ENCODE data around the gene IFNAR2. TPM values are rescaled to one million over a fixed set of nuclear protein-coding genes. Genes with fewer than 3 reads are reported as not detected.
A peak's percentile ranks its signal among the peaks of the same experiment; 100 is the strongest.
"Not testable (repeated sequence)": the region's sequence is repeated elsewhere in the genome, so short reads cannot be mapped to it uniquely, and the experiment has no call there.

Gene IFNAR2
- total RNA-seq, 1 donor from 2014 or later: 36.7 TPM

- H3K27ac Mint-ChIP-seq: no peak overlapping the region
- no peak overlapping the region for H3K4me3 Mint-ChIP-seq
- intact Hi-C loops (cut with micrococcal nuclease): loop anchor here (2.0 kb wide), 1 partner anchor 63 kb away; the partner anchor contains the start of gene IL10RB
- no peak for DNase-seq
- peaks cover 15% of the 10 kb centered on the region for H3K9me3 Mint-ChIP-seq
- H3K27me3 Mint-ChIP-seq: peaks cover 7% of the 10 kb centered on the region
- H3K36me3 Mint-ChIP-seq (ENCODE audit: low read depth): peaks cover 12% of the 10 kb centered on the region
- H3K4me1 Mint-ChIP-seq: peaks cover 33% of the 10 kb centered on the region
Measured at GRCh38 chr21:33203371-33203724, 26.4 kb upstream of the IFNAR2 start.

DNA sequence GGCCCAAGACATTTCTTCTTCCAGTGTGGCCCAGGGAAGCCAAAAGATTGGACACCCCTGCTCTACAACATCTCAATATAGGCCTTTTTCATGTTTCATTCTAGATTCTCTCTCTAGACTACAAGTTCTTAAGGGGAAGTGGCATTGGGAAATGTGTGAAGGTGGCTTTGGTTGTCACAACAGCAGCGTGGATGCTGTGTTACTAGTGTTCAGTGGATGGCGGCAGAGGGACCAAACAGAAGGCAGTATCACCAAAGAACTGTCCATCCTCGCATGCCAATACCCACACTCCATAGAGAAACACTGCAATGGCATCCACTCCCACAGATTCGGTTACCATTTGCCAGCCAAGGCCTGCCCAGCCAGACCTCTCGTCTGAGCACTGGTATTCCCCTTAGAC is 24.3 kb upstream of the IFNAR2 start:
- DNase-seq: peak; percentile 73
- H3K9me3 Mint-ChIP-seq: peaks cover 18% of the 10 kb centered on the region
- H3K36me3 Mint-ChIP-seq (ENCODE audit: low read depth): peaks cover 12% of the 10 kb centered on the region
- peaks cover 26% of the 10 kb centered on the region for H3K4me1 Mint-ChIP-seq
- peaks cover 2% of the 10 kb centered on the region for H3K27me3 Mint-ChIP-seq
- peak overlapping the region; percentile 91 for H3K27ac Mint-ChIP-seq
- intact Hi-C loops (cut with micrococcal nuclease): loop anchor here (1.0 kb wide), 1 partner anchor 26 kb away; no protein-coding TSS in a partner anchor
- H3K4me3 Mint-ChIP-seq: peak overlapping the region; percentile 70

GRCh38 chr21:33206771-33207281 is 22.9 kb upstream of the IFNAR2 start:
- no peak for DNase-seq
- intact Hi-C loops (cut with micrococcal nuclease): no loop called here
- Mint-ChIP-seq H3K27me3 (peaks cover 2% of the 10 kb centered on the region), H3K4me1 (peaks cover 31% of the 10 kb centered on the region), H3K27ac (no peak overlapping the region), H3K36me3 (ENCODE audit: low read depth) (peaks cover 12% of the 10 kb centered on the region), H3K4me3 (no peak overlapping the region), H3K9me3 (peaks cover 18% of the 10 kb centered on the region)

DNA sequence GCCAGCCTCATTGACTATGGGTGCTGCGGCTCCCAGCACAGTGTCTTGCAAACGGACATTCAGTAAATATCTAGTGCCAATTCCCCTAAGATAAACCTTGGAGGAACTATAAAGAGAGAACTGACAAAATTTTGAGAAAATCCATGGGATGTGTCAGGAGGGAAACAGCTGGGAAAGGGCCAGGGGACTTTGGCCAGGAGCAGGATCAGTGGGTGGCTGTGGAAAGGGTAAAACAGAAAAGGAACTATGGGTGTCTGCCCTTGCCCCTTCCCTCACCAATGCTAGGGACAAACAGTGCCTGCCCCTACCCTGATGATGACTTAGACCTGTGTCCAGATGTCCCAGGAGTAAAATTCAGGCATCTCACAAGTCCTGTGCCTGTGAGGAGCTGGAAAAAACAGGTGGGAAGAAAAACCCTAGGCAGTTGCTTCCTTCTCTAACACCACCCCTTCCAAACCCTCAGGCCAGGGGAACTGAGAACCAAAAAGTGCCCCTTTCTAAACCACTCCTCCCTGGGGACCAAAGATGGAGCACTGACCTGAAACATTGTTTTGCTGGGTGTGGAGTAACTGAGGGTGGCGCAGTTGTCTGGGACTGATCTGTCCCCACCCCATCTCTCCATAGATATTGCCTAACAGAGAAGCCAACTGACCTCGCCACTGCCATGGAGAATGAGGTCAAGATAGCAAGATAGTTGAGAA is 22.1 kb upstream of the IFNAR2 start:
- intact Hi-C loops (cut with micrococcal nuclease): no loop called here

GRCh38 chr21:33208534-33208933 is 21.2 kb upstream of the IFNAR2 start:
- H3K4me1 Mint-ChIP-seq: peaks cover 38% of the 10 kb centered on the region

More for the DNA sequence above, 22.1 kb upstream of the IFNAR2 start:
- H3K9me3 Mint-ChIP-seq: peaks cover 22% of the 10 kb centered on the region
- H3K4me3 Mint-ChIP-seq: no peak overlapping the region
- H3K27ac Mint-ChIP-seq: no peak overlapping the region
- no peaks in the 10 kb centered on the region for H3K27me3 Mint-ChIP-seq
- H3K4me1 Mint-ChIP-seq: peaks cover 37% of the 10 kb centered on the region
- DNase-seq: peak; percentile 49
- peaks cover 14% of the 10 kb centered on the region for H3K36me3 Mint-ChIP-seq (ENCODE audit: low read depth)

GRCh38 chr21:33211305-33211704 is 18.4 kb upstream of the IFNAR2 start:
- Mint-ChIP-seq H3K9me3 (peaks cover 22% of the 10 kb centered on the region), H3K4me1 (peaks cover 41% of the 10 kb centered on the region), H3K4me3 (no peak overlapping the region), H3K27me3 (no peaks in the 10 kb centered on the region), H3K27ac (no peak overlapping the region), H3K36me3 (ENCODE audit: low read depth) (peaks cover 12% of the 10 kb centered on the region)
- intact Hi-C loops (cut with micrococcal nuclease): no loop called here
- peak; percentile 44 for DNase-seq

More at GRCh38 chr21:33208534-33208933, 21.2 kb upstream of the IFNAR2 start:
- DNase-seq: peak; percentile 13
- H3K27ac Mint-ChIP-seq: no peak overlapping the region
- H3K36me3 Mint-ChIP-seq (ENCODE audit: low read depth): peaks cover 14% of the 10 kb centered on the region
- peaks cover 22% of the 10 kb centered on the region for H3K9me3 Mint-ChIP-seq
- H3K4me3 Mint-ChIP-seq: no peak overlapping the region
- intact Hi-C loops (cut with micrococcal nuclease): no loop called here
- H3K27me3 Mint-ChIP-seq: no peaks in the 10 kb centered on the region

GRCh38 chr21:33211732-33212131 is 18.0 kb upstream of the IFNAR2 start:
- H3K27ac Mint-ChIP-seq: peak overlapping the region; percentile 8
- H3K27me3 Mint-ChIP-seq: no peaks in the 10 kb centered on the region
- peak overlapping the region; percentile 68 for H3K4me3 Mint-ChIP-seq
- peaks cover 14% of the 10 kb centered on the region for H3K36me3 Mint-ChIP-seq (ENCODE audit: low read depth)
- peak; percentile 56 for DNase-seq
- H3K4me1 Mint-ChIP-seq: peaks cover 46% of the 10 kb centered on the region
- intact Hi-C loops (cut with micrococcal nuclease): no loop called here
- peaks cover 24% of the 10 kb centered on the region for H3K9me3 Mint-ChIP-seq

DNA sequence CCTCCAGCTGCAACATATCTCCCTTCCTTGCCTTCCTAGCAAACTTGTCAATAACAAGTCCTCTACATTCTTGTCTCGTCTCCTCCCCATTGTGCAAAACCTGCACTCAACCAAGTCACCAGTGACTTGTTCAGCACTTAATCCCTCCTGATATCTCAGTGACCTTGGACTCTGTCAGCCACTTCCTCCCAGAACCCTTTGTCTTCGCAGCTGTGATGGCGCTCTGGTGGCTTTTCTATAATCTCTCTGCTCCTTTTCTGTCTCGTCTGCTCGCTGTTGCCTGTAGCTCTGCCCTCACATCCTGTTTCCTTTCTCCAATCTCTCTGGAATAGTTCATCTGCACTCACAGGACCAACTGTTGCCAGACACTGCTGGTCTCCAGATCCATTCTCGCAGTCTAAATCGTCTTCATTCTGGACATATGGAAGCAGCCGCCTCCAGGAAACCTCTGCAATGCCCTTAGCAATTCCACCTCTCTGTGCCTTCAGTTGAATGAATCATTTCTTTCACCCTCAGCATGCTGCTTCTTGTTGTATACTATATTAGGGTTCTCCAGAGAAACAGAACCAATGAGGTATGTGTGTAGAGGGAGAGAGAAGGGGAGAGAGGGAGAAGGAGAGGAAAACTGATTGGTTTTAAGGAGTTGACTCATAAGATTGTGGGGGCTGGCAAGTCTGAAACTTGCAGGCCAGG is 17.4 kb upstream of the IFNAR2 start:
- peaks cover 20% of the 10 kb centered on the region for H3K9me3 Mint-ChIP-seq
- peak overlapping the region; percentile 75 for H3K27ac Mint-ChIP-seq
- peaks cover 11% of the 10 kb centered on the region for H3K36me3 Mint-ChIP-seq (ENCODE audit: low read depth)
- intact Hi-C loops (cut with micrococcal nuclease): no loop called here
- H3K27me3 Mint-ChIP-seq: no peaks in the 10 kb centered on the region
- H3K4me1 Mint-ChIP-seq: peaks cover 49% of the 10 kb centered on the region
- peak overlapping the region; percentile 68 for H3K4me3 Mint-ChIP-seq
- peak; percentile 76 for DNase-seq

DNA sequence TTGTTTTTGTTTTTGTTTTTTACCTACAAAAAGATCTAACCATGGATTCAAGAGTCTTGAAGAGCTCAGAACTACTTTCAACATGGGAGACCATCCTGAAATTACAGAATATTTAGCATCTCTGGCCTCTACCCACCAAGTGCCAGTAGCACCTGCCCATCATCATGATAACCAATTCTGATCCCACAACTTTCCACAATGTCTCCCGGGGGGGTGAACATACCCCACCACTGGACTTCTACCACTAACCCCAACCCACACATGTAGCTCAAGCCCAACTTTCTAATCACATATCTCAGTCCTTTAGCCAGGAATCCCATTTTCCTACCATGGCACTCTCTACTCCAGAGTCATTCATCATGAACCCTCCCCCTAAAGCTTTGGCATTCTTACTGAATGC is 15.7 kb upstream of the IFNAR2 start:
- Mint-ChIP-seq H3K4me1 (peaks cover 57% of the 10 kb centered on the region), H3K36me3 (ENCODE audit: low read depth) (peaks cover 4% of the 10 kb centered on the region), H3K9me3 (peaks cover 19% of the 10 kb centered on the region), H3K4me3 (no peak overlapping the region), H3K27ac (no peak overlapping the region), H3K27me3 (no peaks in the 10 kb centered on the region)
- peak; percentile 50 for DNase-seq
- intact Hi-C loops (cut with micrococcal nuclease): no loop called here

DNA sequence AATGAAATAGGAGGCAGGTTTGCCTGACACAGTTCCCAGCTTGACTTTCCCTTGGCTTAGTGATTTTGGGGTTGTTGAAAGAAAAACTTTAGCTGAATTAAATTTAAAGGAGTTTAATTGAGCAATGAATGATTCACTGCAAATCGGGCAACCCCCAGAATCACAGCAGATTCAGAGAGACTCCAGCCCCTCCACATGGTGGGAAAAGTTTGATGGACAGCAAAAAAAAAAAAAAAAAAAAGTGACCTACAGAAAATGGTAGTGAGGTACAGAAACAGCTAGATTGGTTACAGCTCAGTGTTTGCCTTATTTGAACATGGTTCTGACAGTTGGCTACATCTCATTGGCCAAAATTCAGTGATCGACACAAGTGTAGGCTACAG is 12.6 kb upstream of the IFNAR2 start:
- Mint-ChIP-seq H3K36me3 (ENCODE audit: low read depth) (peaks cover 11% of the 10 kb centered on the region), H3K27me3 (peaks cover 2% of the 10 kb centered on the region), H3K27ac (no peak overlapping the region), H3K9me3 (peaks cover 37% of the 10 kb centered on the region), H3K4me1 (peaks cover 57% of the 10 kb centered on the region), H3K4me3 (no peak overlapping the region)
- no peak for DNase-seq
- intact Hi-C loops (cut with micrococcal nuclease): no loop called here

- Mint-ChIP-seq H3K36me3 (ENCODE audit: low read depth) (peaks cover 13% of the 10 kb centered on the region), H3K9me3 (peaks cover 34% of the 10 kb centered on the region), H3K4me3 (no peak overlapping the region), H3K27me3 (peaks cover 5% of the 10 kb centered on the region), H3K27ac (no peak overlapping the region), H3K4me1 (peaks cover 38% of the 10 kb centered on the region)
- no peak for DNase-seq
- intact Hi-C loops (cut with micrococcal nuclease): no loop called here
Measured at GRCh38 chr21:33219300-33219699, 10.4 kb upstream of the IFNAR2 start.

GRCh38 chr21:33219954-33220353 is 9.8 kb upstream of the IFNAR2 start:
- H3K4me3 Mint-ChIP-seq: no peak overlapping the region
- H3K4me1 Mint-ChIP-seq: peaks cover 34% of the 10 kb centered on the region
- no peak overlapping the region for H3K27ac Mint-ChIP-seq
- H3K9me3 Mint-ChIP-seq: peaks cover 34% of the 10 kb centered on the region
- no peak for DNase-seq
- peaks cover 5% of the 10 kb centered on the region for H3K27me3 Mint-ChIP-seq
- intact Hi-C loops (cut with micrococcal nuclease): no loop called here
- peaks cover 13% of the 10 kb centered on the region for H3K36me3 Mint-ChIP-seq (ENCODE audit: low read depth)

GRCh38 chr21:33225376-33225775 is 4.4 kb upstream of the IFNAR2 start:
- intact Hi-C loops (cut with micrococcal nuclease); DNase-seq; H3K27me3 Mint-ChIP-seq; H3K36me3 Mint-ChIP-seq (ENCODE audit: low read depth); H3K4me3 Mint-ChIP-seq; H3K27ac Mint-ChIP-seq: not testable (repeated sequence)
- peaks cover 18% of the 10 kb centered on the region for H3K4me1 Mint-ChIP-seq
- H3K9me3 Mint-ChIP-seq: peaks cover 12% of the 10 kb centered on the region

DNA sequence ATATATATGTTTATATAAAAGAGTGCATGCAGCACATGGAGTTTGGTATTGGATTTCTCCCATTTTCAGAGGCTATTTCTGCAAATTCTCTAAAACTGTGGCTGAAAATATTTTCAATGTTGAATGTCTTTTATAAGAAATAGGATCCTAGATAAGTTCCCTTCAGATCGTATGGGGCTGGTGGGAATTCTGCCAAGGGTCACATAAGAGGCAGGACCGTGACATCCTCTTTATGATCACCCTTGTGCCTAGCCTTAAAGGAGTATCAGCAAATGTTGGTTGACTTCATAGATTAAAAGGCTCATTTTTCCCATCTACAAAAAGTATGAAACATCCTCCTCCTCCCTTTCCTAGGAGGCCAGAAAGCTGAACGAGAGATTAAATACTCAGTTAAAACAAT is 1.3 kb upstream of the IFNAR2 start:
- Mint-ChIP-seq H3K4me3 (no peak overlapping the region), H3K27me3 (peaks cover 5% of the 10 kb centered on the region), H3K4me1 (peaks cover 36% of the 10 kb centered on the region), H3K9me3 (no peaks in the 10 kb centered on the region), H3K27ac (peak overlapping the region; percentile 50), H3K36me3 (ENCODE audit: low read depth) (peaks cover 20% of the 10 kb centered on the region)
- intact Hi-C loops (cut with micrococcal nuclease): no loop called here
- DNase-seq: no peak

Measured in activated CD4-positive, alpha-beta T cell treated with anti-CD3 and anti-CD28 coated beads, Interleukin-2, amount 10 ng/mL, durations not matched to agents 24 days and 14 days (primary cell).